ENCODE results near the gene MAD1L1.
"Not testable (repeated sequence)": the region's sequence is repeated elsewhere in the genome, so short reads cannot be mapped to it uniquely, and the experiment has no call there.

DNA sequence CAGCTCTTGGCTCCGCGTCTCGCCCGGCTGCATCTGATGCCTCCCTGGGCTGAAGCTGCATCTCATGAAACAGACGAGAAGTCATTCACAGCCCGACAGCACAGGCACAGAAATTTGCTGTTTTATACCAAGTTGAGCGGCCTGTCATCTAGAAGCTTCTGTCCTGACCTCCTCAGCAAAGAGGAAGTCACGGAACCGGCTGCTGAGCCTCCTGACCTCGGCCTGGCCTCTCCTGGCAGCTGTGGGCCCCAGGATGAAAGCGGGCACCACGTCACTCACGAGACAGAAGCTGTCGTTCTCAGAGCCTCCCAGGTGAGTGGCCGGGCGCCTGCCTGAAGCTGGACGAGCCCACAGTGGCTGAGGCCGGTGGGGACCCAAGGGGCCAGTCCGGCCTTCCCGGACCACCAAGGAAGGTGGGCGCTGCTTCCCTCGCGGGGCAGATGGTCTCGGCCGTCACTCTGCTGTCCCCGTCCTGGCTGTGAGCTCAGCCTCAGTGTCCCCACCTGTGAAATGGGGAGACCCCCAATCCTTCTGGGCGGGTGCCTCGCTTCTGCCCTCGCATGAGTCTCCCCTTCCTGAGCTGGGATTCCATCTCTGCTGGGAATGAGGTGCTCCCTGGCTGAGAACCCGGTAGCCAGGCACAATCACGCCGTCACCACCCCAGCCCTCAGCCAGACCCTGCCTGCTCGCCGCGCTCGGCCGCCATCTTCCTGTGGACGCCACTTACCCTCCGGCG is 391.3 kb downstream of the MAD1L1 start:
- TF ChIP-seq, protein P1, sequence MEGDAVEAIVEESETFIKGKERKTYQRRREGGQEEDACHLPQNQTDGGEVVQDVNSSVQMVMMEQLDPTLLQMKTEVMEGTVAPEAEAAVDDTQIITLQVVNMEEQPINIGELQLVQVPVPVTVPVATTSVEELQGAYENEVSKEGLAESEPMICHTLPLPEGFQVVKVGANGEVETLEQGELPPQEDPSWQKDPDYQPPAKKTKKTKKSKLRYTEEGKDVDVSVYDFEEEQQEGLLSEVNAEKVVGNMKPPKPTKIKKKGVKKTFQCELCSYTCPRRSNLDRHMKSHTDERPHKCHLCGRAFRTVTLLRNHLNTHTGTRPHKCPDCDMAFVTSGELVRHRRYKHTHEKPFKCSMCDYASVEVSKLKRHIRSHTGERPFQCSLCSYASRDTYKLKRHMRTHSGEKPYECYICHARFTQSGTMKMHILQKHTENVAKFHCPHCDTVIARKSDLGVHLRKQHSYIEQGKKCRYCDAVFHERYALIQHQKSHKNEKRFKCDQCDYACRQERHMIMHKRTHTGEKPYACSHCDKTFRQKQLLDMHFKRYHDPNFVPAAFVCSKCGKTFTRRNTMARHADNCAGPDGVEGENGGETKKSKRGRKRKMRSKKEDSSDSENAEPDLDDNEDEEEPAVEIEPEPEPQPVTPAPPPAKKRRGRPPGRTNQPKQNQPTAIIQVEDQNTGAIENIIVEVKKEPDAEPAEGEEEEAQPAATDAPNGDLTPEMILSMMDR (IDR thresholded peaks at IDR 0.05), result not testable (repeated sequence)
- not testable (repeated sequence) for TF ChIP-seq POLR2A (IDR thresholded peaks at IDR 0.05); EP300 (IDR thresholded peaks at IDR 0.05; ENCODE audit: low read depth); POLR2AphosphoS5 (IDR thresholded peaks at IDR 0.05)
